WI38 (cell line): ENCODE results near the gene ZNF726.
"Not testable (repeated sequence)": the region's sequence is repeated elsewhere in the genome, so short reads cannot be mapped to it uniquely, and the experiment has no call there.

Experiments used
- H3K4me3 ChIP-seq: 2 replicates; pipeline ENCODE4 v1.5.1; 2011; ENCODE audit warnings: low read depth, mild to moderate bottlenecking, control low read depth, low read length
- TF ChIP-seq, protein P1 (sequence below): IDR thresholded peaks from 2 replicates; pipeline ENCODE4 v1.5.1; 2012; ENCODE audit warnings: low read depth, mild to moderate bottlenecking, control low read depth, low read length

The ZNF726 gene

GRCh38 chr19:23914402-23915286, at the start of gene ZNF726:
Gene ZNF726, plus strand, starts transcription at chr19:23914886. Its CDS starts 109 bp downstream, at chr19:23914995.
- H3K4me3 ChIP-seq = peak within 1 kb of the TSS; percentile 74
- TF ChIP-seq, protein P1, sequence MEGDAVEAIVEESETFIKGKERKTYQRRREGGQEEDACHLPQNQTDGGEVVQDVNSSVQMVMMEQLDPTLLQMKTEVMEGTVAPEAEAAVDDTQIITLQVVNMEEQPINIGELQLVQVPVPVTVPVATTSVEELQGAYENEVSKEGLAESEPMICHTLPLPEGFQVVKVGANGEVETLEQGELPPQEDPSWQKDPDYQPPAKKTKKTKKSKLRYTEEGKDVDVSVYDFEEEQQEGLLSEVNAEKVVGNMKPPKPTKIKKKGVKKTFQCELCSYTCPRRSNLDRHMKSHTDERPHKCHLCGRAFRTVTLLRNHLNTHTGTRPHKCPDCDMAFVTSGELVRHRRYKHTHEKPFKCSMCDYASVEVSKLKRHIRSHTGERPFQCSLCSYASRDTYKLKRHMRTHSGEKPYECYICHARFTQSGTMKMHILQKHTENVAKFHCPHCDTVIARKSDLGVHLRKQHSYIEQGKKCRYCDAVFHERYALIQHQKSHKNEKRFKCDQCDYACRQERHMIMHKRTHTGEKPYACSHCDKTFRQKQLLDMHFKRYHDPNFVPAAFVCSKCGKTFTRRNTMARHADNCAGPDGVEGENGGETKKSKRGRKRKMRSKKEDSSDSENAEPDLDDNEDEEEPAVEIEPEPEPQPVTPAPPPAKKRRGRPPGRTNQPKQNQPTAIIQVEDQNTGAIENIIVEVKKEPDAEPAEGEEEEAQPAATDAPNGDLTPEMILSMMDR = no peak

GRCh38 chr19:23867895-23868294, 46.8 kb upstream of the ZNF726 start:
- TF ChIP-seq, protein P1 = no peak
- no peak overlapping the region for H3K4me3 ChIP-seq

DNA sequence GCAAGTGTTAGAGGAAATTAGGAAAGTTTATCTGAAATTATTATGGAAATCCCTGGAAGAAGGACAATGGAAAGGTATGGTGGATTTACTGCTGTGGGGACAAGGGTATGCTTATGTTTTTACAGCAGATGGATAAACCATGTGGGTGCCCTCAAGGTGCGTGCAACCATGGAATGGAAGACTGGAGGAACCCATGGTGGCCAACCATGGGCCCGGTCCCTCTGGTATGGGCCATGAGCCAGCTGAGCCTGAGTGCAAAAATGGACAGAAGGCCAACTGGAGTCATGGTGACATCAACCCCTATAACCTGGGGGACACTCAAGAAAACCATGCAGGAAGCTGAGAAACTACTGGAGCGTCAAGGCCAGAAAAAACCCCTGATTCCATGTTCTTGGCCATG, 46.1 kb upstream of the ZNF726 start:
- H3K4me3 ChIP-seq = no peak overlapping the region
- TF ChIP-seq, protein P1 = no peak

DNA sequence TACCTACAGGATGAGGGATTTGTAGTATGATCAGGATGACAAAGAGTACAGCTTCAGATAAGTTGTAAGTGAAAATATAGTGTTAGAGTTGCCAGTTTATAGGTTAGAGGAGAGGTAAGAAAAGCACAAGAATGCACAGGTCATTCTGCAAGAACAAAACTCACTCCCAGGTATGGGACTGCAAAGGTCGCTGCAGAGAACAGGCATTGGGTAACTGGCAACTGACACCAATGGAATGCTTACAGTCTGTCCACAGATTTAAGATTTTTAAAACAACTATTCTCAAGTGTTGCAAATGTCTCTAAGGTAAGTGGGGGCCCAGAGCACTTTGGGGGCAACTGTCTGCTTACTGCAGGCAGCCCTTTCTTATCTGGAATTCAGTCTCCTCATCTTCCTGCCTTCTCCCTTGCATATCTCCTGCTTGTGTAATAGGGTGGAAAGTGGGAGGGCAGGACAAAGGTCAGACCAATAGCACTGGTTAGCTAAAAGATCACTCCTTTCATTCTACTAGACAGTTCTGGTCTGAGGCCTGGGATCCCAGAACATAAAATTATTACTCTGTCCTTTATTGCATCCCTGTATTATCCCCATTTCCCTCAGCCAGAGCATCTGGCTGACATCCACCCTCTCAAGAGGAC, 42.3 kb upstream of the ZNF726 start:
- TF ChIP-seq, protein P1 = no peak
- H3K4me3 ChIP-seq = no peak overlapping the region

DNA sequence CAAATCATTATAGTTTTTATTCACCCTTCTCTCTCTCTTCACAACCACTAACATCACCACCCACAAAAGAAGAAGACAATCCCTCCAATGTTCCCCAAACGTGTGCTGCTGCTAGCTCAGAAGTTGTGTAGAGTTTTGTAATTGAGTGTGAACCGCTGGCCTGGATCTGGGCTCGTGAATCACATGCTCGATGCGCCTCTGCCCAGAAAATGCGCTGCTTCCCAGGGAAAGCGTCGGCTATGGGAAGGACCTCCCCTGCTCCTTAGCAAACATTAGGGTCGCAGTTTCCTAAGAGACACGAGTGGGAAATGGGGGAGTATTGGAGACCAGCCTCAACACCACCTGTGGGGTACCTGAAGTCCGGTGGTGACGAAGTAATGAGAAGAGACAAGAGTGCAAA, 38.4 kb upstream of the ZNF726 start:
- no peak overlapping the region for H3K4me3 ChIP-seq
- TF ChIP-seq, protein P1 = no peak

GRCh38 chr19:23876756-23877155, 37.9 kb upstream of the ZNF726 start:
- H3K4me3 ChIP-seq = not testable (repeated sequence)

GRCh38 chr19:23882493-23882892, 32.2 kb upstream of the ZNF726 start:
- no peak overlapping the region for H3K4me3 ChIP-seq
- TF ChIP-seq, protein P1 = no peak
